ENCODE results near the gene SERP2. TPM values are rescaled to one million over a fixed set of nuclear protein-coding genes. Genes with fewer than 3 reads are reported as not detected.

Gene SERP2
- total RNA-seq, 1 experiment from 2014 or later, result 12.1 TPM

DNA sequence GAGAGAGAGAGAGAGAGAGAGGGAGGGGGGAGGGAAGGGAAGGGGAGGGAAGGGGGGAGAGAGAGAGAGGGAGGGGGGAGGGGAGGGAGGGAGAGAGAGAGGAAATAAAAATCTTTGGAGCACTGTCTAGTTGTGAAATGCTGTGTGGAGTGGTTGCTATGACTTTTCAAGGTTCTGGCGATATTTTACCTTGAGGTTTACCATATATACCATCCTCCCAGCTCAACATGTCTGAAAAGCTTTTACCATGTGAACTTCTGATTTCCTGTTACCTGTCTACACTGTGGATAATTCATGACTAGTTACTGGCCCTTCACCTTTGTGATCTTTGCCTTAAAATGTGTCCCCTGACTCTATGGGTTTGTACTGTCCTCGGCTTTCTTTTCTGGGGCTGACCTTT lies 38.2 kb downstream of the SERP2 start:
- DNase-seq (ENCODE audit: low read depth), result no peak

DNA sequence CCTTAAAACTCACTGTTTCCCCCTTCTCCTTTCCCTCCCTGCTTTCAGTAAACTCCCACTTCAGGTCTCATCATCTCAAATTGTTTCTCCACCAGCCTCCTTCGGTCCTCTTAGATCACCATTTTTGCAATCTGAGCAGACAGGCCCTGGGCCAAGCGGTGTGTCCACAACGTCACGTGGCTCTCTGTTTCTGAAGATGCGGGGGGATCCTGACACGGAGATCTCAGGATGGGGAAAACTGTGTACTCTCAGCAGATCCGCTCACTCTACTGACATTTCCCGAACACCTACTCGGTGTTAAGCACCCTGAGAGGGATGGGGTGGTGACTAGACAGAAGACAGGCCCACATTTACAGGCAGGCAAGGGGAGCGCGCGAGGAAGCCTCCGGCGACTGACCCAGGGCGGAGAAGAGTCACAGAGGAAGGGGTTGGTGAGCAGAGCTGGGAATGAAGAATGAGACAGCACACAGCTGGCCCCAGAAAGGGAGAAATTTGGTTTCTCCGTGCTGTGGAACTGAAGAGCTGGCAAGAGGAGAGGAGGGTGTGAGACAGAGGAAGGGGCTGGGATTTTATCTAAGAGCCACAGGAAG lies 38.8 kb downstream of the SERP2 start:
- no peak for DNase-seq (ENCODE audit: low read depth)

DNA sequence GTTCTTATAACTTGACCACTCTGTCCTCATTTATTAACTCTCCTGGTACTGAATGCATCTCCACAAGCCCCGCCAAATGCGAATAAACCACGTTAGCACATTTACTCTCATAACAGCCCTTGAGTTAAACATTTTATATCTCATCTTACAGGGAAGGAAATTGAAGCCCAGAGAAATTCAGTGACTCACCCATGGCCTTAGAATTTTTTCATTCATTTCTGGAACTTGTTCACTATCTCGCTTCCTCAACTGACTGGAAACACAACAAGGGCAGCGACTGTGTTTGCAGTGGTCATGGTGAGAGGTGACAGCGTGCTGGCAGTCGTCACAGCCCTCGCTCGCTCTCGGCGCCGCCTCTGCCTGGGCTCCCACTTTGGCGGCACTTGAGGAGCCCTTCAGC lies 39.5 kb downstream of the SERP2 start:
- DNase-seq (ENCODE audit: low read depth), result no peak

DNA sequence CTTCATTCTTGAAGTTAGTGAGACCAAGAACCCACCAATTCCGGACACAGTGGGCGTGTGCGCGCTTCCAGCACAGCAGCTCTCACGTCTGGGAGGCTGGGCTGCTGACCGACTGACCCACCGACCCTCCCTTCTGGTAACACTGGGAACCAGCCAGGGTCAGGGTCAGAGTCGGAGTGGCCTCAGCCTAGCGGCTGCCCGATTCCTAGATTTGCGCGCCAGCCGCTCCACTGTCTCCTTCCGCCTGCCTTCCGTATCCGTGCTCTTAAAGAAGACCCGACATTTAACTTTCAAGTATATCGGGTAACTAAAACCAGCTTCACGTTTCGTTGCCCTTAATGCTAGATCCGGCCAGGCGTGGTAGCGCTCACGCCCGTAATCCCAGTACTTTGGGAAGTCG lies 41.1 kb downstream of the SERP2 start:
- DNase-seq (ENCODE audit: low read depth), result no peak

DNA sequence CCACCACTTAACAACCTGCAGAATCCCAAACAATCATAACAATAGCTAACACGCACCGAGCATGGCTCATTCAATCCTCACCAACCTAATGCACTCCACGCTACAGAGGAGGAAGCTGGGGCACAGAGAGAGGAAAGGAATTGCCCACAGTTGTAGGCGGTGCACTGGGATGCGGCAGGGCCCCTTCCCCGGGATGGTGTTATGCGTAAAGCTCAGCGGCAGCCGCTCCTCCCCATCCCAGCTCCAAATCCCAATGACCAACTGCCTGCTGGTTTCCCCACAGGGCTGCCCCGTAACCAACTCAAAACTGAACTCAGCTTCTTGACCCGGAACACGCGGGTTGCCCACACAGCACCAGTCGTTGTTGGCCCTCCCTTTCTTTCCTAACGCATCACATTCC lies 42.2 kb downstream of the SERP2 start:
- DNase-seq (ENCODE audit: low read depth), result no peak

DNA sequence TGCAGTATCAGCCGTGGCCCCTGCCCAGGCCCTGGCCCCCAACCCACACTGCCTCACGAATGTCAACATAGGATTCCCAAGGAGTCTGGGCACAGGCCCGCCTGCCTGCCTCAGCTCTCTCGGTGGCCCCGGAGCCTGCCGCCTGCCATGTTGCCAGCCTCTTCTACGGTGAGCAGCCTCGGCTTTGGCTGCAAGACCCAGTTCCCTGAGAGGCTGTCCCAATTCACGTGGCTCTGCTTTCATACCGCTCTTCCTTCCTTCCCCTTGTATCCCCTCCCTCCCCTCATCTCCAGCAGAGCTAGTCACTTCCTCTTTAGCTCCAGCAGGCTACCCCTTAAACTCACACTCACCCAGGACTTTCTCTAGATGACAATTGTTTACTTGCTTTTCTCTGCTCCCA lies 42.7 kb downstream of the SERP2 start:
- no peak for DNase-seq (ENCODE audit: low read depth)

DNA sequence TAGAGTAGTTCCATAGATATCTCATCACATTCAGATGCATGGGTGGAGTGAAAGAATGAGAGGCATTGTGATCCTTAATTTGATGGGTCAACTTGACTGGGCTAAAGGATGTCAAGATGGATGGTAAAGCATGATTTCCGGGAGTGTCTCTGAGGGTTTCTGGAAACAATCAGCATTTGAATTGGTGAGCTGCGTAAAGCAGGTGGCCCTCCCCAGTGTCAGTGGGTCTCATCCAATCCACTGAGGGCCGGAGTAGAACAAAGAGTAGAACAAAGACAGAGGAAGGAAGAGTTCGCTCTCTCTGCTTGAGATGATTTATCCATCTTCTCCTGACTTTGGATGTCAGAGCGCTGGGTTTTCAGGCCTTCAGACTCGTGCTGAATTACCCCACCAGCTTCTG lies 43.1 kb downstream of the SERP2 start:
- no peak for DNase-seq (ENCODE audit: low read depth)

DNA sequence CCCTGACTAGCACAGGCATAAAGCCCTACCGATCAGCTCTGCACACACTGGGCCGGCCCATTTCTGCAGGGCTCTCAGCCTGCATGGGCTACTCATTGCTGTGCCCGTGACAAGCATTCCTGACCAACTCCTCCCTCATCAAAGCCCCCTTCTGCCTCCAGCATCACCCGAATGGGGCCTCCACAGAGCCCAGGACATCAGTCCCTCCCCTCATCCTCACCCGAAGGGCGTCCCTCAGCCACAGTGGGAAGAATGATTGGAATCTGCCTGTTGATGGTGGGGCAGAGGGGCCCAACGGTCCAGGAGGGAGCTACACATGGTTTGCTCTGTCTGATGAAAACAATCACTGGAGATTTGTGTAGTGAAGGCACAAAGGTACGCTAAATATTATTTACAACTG lies 43.8 kb downstream of the SERP2 start:
- no peak for DNase-seq (ENCODE audit: low read depth)

DNA sequence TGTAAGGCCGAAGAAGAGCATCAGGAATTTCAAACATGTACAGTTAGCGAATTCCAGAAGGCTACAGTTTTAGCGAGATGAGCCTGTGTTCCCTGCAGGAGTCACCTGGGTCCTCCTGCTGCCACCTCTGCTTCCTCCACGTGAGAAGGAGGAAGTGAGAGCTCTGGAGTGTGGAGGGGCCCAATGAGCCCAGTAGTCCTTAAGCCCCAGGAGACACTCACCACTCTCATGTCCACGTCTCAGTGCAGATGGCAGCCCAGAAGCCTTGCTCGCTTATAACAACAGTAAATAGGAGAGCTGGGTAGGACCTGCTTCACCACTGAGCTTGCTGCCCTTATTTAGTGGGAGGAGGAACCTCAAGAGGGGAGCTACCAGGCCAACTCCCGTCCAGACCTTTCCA lies 44.3 kb downstream of the SERP2 start:
- DNase-seq (ENCODE audit: low read depth), result no peak

DNA sequence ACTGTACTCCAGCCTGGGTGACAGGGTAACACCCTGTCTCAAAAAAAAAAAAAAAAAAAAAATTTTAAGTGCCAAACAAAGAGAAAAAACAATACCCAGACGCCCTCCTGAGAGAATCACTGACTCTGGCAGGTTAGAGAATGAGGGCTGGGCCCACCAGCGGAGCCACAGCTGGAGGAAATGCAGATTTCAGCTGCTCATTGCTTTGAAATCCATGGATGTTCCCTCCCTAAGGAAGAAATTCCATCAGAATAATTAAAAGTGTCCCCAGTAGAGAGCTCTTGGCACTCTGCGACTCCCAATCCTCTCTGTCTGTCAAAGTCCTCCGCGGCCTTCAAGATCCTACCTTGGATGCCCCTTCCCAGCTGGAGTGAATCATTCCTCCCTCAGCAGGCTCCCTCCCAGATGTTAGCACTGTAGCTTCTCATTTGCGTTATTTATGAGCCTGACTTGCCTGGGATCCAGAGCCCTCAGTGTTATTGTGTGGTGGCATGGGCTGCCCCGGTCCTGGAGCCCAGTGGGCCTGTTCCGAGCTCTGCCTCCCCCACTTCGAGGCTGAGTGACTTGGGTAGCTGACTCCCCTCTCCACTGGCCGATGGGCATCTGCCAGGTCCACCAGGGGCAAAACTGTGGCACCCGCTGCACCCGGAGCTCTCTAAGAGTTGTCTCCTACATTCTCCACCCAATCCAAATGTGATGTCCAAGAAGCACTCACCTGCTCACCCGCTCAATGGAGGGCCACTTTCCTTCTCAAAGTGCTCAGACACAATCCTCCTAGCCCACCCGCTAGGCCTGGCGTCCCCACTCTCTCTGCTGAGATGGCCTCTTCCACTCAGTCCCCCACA lies 47.0 kb downstream of the SERP2 start:
- DNase-seq (ENCODE audit: low read depth), result no peak

DNA sequence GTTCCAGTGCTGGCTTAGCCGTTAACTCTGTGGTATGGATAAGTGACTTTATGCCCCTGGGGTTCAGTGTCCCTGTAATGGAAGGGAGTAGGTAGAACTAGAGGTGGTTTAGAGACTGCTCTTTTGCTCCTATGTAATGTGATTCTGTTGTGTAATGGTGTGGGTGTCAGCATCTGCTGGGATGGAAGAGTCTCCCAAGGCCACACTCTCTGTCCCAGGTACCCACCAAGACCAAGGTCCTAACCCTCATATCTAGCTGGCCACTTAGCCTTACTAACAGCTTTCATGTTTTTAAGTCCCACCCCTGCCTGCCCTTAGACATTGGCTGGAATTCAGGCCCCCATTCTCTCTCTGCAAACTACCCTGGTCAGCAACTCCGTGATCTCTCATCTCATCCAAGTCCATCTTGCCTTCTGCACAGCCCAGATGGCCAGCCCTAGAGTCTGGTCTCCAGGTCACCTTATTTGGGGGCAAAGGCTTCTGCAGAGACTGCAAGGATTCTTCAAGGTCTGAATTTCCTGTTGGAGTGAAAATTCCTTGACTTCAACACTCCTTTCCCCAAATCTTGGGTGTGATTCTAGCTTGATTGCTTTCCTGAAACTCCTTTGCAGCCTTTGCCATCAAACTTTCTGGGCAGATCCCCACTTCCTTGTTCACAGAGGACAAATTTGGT lies 48.4 kb downstream of the SERP2 start:
- DNase-seq (ENCODE audit: low read depth), result no peak

DNA sequence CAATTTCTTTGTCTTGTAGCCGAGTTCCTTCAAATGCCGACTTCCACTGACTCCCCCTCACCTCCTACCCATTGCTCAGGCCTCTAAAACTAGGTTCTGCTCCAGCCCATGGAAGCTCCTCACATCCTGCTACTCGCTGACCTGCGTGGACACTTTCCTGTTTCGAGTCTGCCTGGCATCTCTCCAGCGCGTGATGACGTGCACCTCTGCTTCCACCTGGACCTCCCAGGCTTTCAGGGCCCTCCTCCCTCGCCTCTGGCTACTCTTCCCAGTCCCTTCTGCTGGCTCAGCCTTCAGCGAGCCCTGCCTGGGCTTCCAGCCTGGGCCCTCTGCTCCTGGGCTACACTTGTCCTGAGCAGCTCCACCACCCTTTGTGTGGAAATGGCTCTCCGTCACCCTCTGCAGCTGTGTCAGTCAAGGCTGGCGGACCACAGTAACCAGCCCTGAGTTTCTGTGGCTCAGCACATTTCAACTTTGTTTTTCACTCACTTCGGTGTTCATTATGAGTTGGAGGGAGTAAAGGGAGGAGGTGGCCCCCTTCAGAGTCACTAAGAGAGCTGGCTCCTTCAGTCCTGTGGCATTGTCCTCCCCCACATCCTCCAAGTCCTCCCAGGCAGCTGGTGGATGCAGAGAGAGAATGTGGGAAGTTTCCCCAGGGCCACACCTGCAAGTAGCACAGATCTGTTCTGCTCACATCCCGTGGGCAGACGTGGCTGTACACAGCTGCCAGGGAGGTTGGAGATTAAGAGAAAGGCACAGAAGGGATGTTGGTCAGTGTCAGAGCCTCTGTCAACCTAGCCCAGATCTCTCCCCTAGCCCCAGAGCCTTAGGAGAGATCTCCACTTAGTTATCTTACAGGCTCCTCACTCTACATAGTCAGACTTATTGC lies 49.4 kb downstream of the SERP2 start:
- no peak for DNase-seq (ENCODE audit: low read depth)

DNA sequence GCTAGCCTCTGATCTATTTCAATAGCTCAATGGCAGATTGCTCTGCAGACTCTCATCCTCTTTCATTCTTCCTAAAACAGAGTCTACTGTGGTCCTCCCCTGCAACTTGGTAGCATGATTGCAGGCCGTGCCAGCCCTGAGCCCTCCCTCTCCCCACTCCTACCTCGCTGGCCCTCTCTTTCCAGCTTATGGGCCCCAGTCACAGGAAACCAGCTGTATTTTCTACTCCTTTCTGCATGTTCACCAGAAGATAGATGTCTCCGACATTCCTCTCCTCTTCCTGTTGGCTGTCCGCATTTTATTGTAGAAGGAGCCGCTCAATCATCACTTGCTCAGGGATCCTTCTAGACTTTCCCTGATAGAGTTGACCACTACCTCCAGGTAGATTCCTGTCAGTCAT lies 50.2 kb downstream of the SERP2 start:
- no peak for DNase-seq (ENCODE audit: low read depth)

DNA sequence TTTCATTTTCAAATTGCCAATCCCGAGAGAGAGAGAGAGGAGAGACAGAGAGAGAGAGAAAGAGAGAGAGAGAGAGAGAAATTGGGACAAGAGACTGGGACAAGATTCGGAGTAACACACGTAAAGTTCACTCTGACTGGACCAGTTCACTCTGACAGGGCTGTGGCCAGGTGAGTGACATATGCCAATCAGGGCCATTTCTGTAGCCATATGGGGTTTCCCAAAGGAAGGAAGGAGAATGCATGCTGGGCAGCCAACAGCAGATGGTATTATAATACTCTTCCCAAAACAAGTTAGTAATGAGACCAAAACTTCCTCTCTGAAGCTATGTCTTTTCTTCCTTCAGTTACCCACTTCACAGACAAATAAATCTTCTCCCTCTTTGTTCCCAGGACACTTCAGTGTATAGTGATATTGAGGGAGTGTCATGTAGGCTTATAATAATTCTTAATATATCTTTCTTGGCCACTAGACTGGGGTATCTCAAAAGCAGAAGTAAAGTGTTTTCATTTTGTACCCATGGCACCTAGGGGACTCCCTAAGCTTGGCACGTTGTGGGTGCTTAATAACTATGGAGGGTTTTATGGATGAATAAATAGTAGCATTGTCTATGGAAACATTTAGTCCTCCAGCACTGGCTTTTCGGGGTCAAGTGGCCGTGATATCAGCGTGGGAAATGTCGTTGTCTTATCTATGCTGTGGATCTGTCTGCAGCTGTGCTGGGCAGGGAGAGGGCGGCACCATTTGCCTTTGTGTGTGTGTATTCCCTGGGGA lies 51.6 kb downstream of the SERP2 start:
- peak; percentile 41 for DNase-seq (ENCODE audit: low read depth)

DNA sequence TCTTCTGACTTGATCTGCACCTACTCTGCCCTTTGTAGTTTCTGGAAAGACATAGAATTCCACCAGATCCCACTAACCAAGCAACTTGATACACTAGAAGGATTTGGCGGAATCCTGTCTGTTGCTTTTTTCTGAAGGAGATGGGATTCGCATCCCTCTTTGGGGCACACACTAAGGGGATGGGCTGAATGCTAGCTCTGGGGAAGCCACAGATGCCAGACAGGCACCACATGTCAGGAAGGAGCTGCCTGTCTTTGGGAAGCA lies 52.1 kb downstream of the SERP2 start:
- DNase-seq (ENCODE audit: low read depth), result no peak

DNA sequence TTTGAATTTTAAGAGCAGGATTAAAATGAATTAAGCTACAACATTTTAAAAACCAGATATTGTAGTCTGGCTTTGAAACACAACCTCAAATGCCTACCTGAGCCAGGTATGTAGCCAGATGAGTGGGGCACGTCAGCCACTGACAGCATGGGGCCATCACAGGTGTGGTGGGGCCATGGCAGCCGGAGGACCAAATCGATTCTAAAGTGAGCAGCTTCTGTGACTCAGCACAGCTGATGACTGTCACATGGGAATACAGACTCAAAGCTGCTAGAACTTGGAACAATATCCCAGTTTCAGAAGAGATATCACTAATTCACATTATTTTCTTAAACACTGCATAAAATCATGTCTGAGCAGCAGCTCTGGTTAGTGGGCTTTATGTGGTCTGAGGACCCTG lies 52.8 kb downstream of the SERP2 start:
- no peak for DNase-seq (ENCODE audit: low read depth)

DNA sequence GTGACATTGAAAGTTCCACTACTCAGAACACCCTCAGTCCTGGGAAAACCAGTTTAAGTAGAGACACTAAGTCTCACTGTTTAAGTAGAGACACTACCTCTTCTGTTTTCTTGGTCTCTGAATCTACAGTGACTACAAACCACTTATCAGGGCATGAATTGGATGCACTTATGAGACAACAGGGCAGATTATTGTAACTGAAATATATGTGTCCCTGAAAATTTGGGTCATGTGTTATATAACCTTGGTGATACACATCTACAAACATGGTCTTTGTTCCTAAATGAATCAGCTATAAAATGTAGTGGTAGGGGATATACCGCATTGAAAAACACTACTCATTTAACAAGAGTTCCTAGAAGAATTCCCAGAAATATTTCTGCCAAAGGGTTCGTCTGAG lies 55.7 kb downstream of the SERP2 start:
- peak; percentile 50 for DNase-seq (ENCODE audit: low read depth)

DNA sequence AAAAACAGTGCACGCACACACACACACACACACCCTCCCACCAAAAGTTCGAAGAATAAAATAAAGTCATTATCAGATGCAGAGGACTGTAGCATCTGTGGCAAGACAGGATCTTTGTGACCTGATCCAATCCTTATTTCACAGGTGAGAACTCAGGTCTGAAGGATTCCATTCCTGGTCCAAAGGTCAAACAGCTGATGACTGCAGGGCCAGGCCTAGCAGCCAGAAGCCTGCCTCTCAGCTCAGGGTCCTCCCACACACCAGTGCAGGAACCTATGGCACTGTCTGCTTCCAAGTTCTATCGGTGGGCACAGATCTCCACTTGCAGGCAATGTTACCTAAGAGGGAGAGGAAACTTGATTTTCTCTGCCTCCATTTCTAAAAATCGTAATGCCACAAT lies 57.5 kb downstream of the SERP2 start:
- no peak for DNase-seq (ENCODE audit: low read depth)

DNA sequence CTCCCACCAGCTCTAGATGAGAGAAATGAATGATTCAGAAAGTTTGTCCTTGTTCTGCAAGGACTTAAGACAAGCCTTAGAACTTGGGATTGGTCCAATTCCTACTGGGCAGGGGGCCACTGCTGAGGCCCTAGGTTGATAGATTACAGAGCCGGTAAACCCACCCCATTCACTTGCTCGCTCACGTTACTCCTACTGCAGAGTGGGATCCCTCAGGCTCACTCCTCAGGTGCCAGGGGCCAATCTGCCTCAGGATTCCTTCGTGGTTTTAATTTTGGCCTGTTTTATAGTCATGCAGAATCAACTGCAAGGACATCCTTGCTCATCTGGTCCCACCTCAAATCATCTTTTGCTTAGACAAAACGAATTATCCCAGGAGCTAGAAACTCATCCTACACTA lies 59.0 kb downstream of the SERP2 start:
- peak; percentile 43 for DNase-seq (ENCODE audit: low read depth)

DNA sequence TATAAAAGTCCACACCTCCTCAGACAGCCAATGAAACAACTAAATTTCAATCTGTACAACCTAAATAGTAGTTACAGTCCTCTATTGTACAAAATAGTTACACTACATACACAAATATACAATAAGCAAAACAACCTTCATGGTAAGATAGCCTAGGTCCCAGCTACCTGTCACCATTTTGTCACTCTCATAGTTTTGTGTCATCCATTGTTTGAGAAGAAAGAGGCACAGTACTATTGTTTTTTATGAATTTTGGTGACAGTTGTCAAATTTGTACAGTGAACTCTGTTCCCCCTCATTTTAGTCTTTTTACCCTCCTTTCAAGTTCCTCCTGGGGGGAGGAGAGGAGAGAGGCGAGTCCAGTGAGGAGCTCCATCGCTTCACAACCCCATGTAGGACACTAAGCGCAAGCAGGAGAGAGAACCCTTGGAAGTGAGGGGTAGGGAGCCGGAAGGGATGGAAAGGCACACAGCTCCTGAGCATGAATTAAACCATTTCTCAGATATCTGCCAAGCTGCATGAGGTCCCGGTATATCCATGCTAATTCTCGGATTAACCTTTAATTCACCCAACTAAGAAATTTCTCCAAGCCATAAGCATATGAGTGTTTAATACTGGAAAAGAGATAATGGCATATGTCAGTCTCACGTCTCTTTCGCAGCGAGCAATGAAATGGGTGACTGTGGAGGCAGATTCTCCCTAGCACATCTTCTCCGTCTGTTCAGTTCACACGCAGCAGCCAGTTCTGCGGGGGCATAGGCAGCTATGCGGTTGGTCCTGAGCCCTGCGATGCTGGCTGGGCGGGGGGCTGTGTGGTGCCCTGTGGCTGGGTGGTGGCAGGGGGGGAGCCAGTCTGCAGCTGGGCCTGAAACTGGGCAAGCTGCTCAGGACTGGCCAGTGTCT lies 60.5 kb downstream of the SERP2 start:
- no peak for DNase-seq (ENCODE audit: low read depth)

DNA sequence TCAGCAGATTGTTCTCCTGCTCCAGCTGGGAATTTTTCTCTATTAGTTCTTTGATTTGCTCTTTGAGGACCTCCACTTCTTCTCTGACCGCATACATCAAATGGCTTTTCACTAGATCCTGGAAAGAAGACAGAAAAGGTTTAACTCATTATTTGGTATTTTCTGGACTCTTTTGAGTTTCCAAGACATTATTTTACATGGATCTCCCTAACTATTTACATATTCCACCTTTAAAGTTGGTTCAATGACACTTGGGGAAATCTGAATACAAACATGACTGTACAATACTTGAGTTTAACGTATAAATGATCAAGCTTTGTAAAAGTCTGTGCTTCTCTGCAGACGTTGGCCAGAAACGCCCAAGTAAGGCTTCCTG lies 61.1 kb downstream of the SERP2 start:
- DNase-seq (ENCODE audit: low read depth), result no peak
